Panc1 (cell line): ENCODE measurements around the gene OPN1LW. TPM values are rescaled to one million over a fixed set of nuclear protein-coding genes. Genes with fewer than 3 reads are reported as not detected.

Experiments
- ATAC-seq: fragments of 200-7000 bp; cut with Tn5 transposase; 2 replicates; pipeline ENCODE4 v1.9.1; 2020; ENCODE audit warnings: mild to moderate bottlenecking, moderate library complexity
- BruUV-seq: library from RNA; stranded (reverse); fragments of 400-500 nt; replicated peaks from 2 replicates; lab custom pipeline; 2021; lab: Mats Ljungman, UMichigan
- CTCF ChIA-PET: fragments of 300-600 bp; sonication (Branson Sonifier 250); formaldehyde crosslinking; loops from one replicate; lab custom pipeline; 2022; ENCODE audit warnings: antibody characterized with exemption; lab: Charles Lee
- POLR2A ChIA-PET: fragments of 300-600 bp; sonication (Branson Sonifier 250); formaldehyde crosslinking; loops from one replicate; lab custom pipeline; 2022; ENCODE audit warnings: antibody characterized with exemption; lab: Charles Lee
- DNase-seq: peaks from one replicate; pipeline ENCODE4 v3.0.0-alpha.2; 2010; ENCODE audit warnings: low read depth, low spot score
- H3K27ac ChIP-seq: 2 replicates; pipeline ENCODE4 v1.5.1; 2011; ENCODE audit warnings: mild to moderate bottlenecking, low read length, inconsistent platforms
- H3K27me3 ChIP-seq: fragments of 200-500 bp; sonication (Bioruptor generic); 2 replicates; pipeline ENCODE4 v1.6.0; 2014; ENCODE audit warnings: low read length, inconsistent platforms; ENCODE audit not compliant: control insufficient read depth, insufficient read depth
- H3K36me3 ChIP-seq: fragments of 200-500 bp; sonication (Bioruptor generic); 2 replicates; pipeline ENCODE4 v1.5.1; 2014; ENCODE audit warnings: inconsistent platforms, mild to moderate bottlenecking, low read length, moderate library complexity; ENCODE audit not compliant: control insufficient read depth, insufficient read depth
- H3K4me1 ChIP-seq: 2 replicates; pipeline ENCODE4 v1.5.1; 2011; ENCODE audit warnings: inconsistent platforms, mild to moderate bottlenecking, low read length, moderate library complexity; ENCODE audit not compliant: control insufficient read depth, insufficient read depth
- H3K4me3 ChIP-seq, 2 experiments: 2 replicates each; pipeline ENCODE4 v1.5.1; 2011 to 2012; ENCODE audit warnings: low read depth in 2 of 2, low read length in 2 of 2, mild to moderate bottlenecking in 2 of 2, inconsistent platforms in 1 of 2, moderate library complexity in 1 of 2
- H3K9me3 ChIP-seq: fragments of 200-500 bp; sonication (Bioruptor generic); 2 replicates; pipeline ENCODE4 v1.5.1; 2014; ENCODE audit warnings: low read depth, mild to moderate bottlenecking, inconsistent platforms, low read length, moderate library complexity; ENCODE audit not compliant: control insufficient read depth, insufficient read depth
- POLR2AphosphoS5 ChIP-seq: IDR thresholded peaks from 2 replicates; pipeline ENCODE4 v1.6.1; 2012; ENCODE audit warnings: mild to moderate bottlenecking, low read depth, low read length, moderate library complexity
- SIN3A ChIP-seq: IDR thresholded peaks from 2 replicates; pipeline ENCODE4 v1.6.1; 2012; ENCODE audit warnings: low read depth, mild to moderate bottlenecking, low read length, moderate library complexity, borderline replicate concordance; ENCODE audit not compliant: insufficient read depth
- TCF7L2 ChIP-seq: IDR thresholded peaks from 2 replicates; pipeline ENCODE4 v1.6.1; 2011; ENCODE audit warnings: mild to moderate bottlenecking, low read depth, low read length, inconsistent platforms
- in situ Hi-C: cut with HindIII; loops from 2 replicates; pipeline ENCODE4 v1.10.0; 2016; ENCODE audit warnings: low sequenced_read_pairs, low pct_unique_long_range_greater_than_20kb
- intact Hi-C: fragments of 100-400 bp; cut with micrococcal nuclease; formaldehyde crosslinking; loops from one replicate; pipeline ENCODE4 v1.10.0; 2022; ENCODE audit not compliant: unreplicated experiment
- total RNA-seq: library from RNA; stranded (reverse); gene quantifications from one replicate; pipeline ENCODE4 v1.2.1, GENCODE V29; 2021; ENCODE audit not compliant: unreplicated experiment
- TF ChIP-seq, protein P1 (sequence below): fragments of 450-650 bp; IDR thresholded peaks from 2 replicates; pipeline ENCODE4 v1.5.1; 2017; ENCODE audit warnings: mild to moderate bottlenecking
- TF ChIP-seq, protein P2 (sequence below), 2 experiments: IDR thresholded peaks; 2 replicates each; pipeline ENCODE4 v1.6.1; 2011 to 2012; ENCODE audit warnings: low read depth in 2 of 2, control low read depth in 1 of 2, low read length in 1 of 2, mild to moderate bottlenecking in 1 of 2, moderate library complexity in 1 of 2; ENCODE audit not compliant: insufficient read depth in 1 of 2

Gene OPN1LW
- total RNA-seq, 1 experiment from 2014 or later = not detected

DNA sequence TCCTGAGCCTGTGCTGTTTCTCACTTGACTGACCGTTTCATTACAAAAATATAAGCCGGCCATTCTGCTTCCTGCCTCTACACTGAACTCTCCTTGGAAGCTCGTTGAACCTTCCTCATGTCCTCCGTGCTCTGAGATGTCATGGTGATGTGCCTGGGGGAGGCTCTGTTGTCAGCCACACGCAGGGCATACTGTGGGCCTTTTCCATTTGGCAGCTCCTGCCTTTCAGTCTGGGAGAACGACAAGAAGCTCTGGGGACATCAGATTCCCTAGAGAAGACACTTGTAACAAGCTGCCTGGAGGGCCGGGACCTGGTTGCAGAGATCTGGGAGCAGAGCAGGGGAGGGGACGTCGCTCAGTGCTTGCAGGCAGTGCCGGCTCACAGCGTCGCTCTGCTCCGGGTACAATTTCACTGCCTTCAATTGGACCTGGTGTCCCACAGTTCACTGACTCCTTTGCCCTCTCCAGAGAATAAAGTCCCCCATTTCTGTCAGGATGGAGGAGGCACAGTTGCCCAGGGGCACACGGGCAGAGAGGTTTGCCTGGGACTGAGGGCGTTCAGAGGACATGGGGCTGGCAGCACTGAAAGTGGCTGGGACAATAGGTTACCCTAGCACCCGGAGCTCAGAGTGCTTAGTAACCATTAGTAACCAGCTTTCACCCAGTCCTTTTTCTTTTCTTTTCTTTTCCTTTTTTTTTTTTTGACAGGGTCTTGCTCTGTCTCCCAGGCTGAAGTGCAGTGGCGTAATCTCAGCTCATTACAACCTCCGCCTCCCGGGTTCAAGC lies 27.4 kb upstream of the OPN1LW start:
- in situ Hi-C loops = no loop called here
- Histone ChIP-seq H3K36me3 (no peaks in the 10 kb centered on the region), H3K9me3 (no peaks in the 10 kb centered on the region), H3K27ac (no peak overlapping the region), H3K4me1 (no peaks in the 10 kb centered on the region), H3K27me3 (no peaks in the 10 kb centered on the region; the same call in 1 of the 2 replicates), H3K4me3 (no peak overlapping the region)
- ChIA-PET POLR2A (interaction anchor here (0.6 kb wide), 1 partner anchor 95 kb away, joined by 3 read pairs; no protein-coding TSS in a partner anchor), CTCF (interaction anchor here (0.6 kb wide), 1 partner anchor 126 kb away, joined by 8 read pairs; no protein-coding TSS in a partner anchor)
- TF ChIP-seq TCF7L2 = no peak
- TF ChIP-seq SIN3A = no peak
- no peak for TF ChIP-seq POLR2AphosphoS5
- TF ChIP-seq, protein P1, sequence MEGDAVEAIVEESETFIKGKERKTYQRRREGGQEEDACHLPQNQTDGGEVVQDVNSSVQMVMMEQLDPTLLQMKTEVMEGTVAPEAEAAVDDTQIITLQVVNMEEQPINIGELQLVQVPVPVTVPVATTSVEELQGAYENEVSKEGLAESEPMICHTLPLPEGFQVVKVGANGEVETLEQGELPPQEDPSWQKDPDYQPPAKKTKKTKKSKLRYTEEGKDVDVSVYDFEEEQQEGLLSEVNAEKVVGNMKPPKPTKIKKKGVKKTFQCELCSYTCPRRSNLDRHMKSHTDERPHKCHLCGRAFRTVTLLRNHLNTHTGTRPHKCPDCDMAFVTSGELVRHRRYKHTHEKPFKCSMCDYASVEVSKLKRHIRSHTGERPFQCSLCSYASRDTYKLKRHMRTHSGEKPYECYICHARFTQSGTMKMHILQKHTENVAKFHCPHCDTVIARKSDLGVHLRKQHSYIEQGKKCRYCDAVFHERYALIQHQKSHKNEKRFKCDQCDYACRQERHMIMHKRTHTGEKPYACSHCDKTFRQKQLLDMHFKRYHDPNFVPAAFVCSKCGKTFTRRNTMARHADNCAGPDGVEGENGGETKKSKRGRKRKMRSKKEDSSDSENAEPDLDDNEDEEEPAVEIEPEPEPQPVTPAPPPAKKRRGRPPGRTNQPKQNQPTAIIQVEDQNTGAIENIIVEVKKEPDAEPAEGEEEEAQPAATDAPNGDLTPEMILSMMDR = no peak
- TF ChIP-seq, protein P2, sequence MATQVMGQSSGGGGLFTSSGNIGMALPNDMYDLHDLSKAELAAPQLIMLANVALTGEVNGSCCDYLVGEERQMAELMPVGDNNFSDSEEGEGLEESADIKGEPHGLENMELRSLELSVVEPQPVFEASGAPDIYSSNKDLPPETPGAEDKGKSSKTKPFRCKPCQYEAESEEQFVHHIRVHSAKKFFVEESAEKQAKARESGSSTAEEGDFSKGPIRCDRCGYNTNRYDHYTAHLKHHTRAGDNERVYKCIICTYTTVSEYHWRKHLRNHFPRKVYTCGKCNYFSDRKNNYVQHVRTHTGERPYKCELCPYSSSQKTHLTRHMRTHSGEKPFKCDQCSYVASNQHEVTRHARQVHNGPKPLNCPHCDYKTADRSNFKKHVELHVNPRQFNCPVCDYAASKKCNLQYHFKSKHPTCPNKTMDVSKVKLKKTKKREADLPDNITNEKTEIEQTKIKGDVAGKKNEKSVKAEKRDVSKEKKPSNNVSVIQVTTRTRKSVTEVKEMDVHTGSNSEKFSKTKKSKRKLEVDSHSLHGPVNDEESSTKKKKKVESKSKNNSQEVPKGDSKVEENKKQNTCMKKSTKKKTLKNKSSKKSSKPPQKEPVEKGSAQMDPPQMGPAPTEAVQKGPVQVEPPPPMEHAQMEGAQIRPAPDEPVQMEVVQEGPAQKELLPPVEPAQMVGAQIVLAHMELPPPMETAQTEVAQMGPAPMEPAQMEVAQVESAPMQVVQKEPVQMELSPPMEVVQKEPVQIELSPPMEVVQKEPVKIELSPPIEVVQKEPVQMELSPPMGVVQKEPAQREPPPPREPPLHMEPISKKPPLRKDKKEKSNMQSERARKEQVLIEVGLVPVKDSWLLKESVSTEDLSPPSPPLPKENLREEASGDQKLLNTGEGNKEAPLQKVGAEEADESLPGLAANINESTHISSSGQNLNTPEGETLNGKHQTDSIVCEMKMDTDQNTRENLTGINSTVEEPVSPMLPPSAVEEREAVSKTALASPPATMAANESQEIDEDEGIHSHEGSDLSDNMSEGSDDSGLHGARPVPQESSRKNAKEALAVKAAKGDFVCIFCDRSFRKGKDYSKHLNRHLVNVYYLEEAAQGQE (IDR thresholded peaks at IDR 0.05; ENCODE audit: insufficient read depth in 1 of 2, low read depth in 2 of 2, low read length in 1 of 2) = no peak
- intact Hi-C loops = no loop called here
- no TSS peak for BruUV-seq
- no peak for DNase-seq
- peak; percentile 42; the same call in 1 of the 2 replicates for ATAC-seq

DNA sequence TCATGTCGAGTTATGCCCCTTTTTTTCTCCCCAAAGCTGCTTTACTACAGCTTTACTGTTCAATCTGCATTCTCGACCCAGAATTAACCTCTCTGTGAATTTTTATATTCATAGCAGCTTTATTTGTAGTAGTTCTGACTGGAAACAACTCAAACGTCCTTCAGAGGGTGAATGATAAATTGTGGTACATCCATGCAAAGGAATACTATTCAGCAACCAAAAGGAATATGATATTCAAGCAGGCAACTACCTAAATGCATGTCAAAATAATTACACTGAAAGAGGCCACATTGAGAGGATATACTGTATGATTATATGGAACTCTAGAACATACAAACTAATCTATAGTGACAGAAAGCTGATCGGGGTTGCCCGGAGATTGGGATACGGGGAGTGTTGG lies 26.5 kb upstream of the OPN1LW start:
- TF ChIP-seq SIN3A = no peak
- TF ChIP-seq, protein P1 = no peak
- TF ChIP-seq TCF7L2 = no peak
- TF ChIP-seq POLR2AphosphoS5 = no peak
- TF ChIP-seq, protein P2 (IDR thresholded peaks at IDR 0.05; ENCODE audit: insufficient read depth in 1 of 2, low read depth in 2 of 2, low read length in 1 of 2) = no peak
- no peak overlapping the region for H3K4me3 ChIP-seq
- no peaks in the 10 kb centered on the region for H3K9me3 ChIP-seq
- ChIA-PET POLR2A (interaction anchor here (0.6 kb wide), 1 partner anchor 96 kb away, joined by 3 read pairs; no protein-coding TSS in a partner anchor), CTCF (interaction anchor here (0.6 kb wide), 1 partner anchor 127 kb away, joined by 8 read pairs; no protein-coding TSS in a partner anchor)
- no peaks in the 10 kb centered on the region; the same call in 1 of the 2 replicates for H3K27me3 ChIP-seq
- DNase-seq (no peak), ATAC-seq (no peak)
- intact Hi-C loops (no loop called here), in situ Hi-C loops (no loop called here)
- H3K4me1 ChIP-seq = no peaks in the 10 kb centered on the region
- BruUV-seq = no TSS peak
- no peak overlapping the region for H3K27ac ChIP-seq
- H3K36me3 ChIP-seq = no peaks in the 10 kb centered on the region
